K562 (cell line): ENCODE data around the gene NYNRIN. TPM values are rescaled to one million over a fixed set of nuclear protein-coding genes. Genes with fewer than 3 reads are reported as not detected.
A peak's percentile ranks its signal among the peaks of the same experiment; 100 is the strongest.

ENCODE experiments used
- CBFA2T3 ChIP-seq: fragments of 450-650 bp; IDR thresholded peaks from 2 replicates; pipeline ENCODE4 v1.6.1; 2017
- CHAMP1 ChIP-seq: fragments of 450-650 bp; IDR thresholded peaks from 2 replicates; pipeline ENCODE4 v1.6.1; 2016; ENCODE audit warnings: mild to moderate bottlenecking
- E2F3 ChIP-seq: fragments of 250-450 bp; sonication (Bioruptor Pico); IDR thresholded peaks from 2 replicates; pipeline ENCODE4 v1.4.0; 2020; ENCODE audit warnings: mild to moderate bottlenecking
- HDAC3 ChIP-seq: fragments of 450-650 bp; IDR thresholded peaks from 2 replicates; pipeline ENCODE4 v1.6.1; 2018; ENCODE audit warnings: borderline replicate concordance, mild to moderate bottlenecking, moderate library complexity; ENCODE audit not compliant: partially characterized antibody
- KLF13 ChIP-seq: fragments of 450-650 bp; IDR thresholded peaks from 2 replicates; pipeline ENCODE4 v1.6.1; 2016; ENCODE audit warnings: missing genetic modification characterization, low read depth, mild to moderate bottlenecking, missing compliant biosample characterization, moderate library complexity, borderline replicate concordance
- MLLT1 ChIP-seq, 2 experiments: fragments of 450-650 bp; IDR thresholded peaks; 2 replicates each; pipeline ENCODE4 v1.6.1; 2016
- MTA3 ChIP-seq: fragments of 450-650 bp; formaldehyde crosslinking; IDR thresholded peaks from 2 replicates; pipeline ENCODE4 v1.6.1; 2017; ENCODE audit warnings: mild to moderate bottlenecking, borderline replicate concordance
- NELFE ChIP-seq: IDR thresholded peaks from 2 replicates; pipeline ENCODE4 v1.6.1; 2011; ENCODE audit warnings: mild to moderate bottlenecking; ENCODE audit not compliant: insufficient read depth, insufficient read length
- NUFIP1 ChIP-seq: fragments of 450-650 bp; IDR thresholded peaks from 2 replicates; pipeline ENCODE4 v1.6.1; 2018; ENCODE audit not compliant: partially characterized antibody
- RAD51 ChIP-seq: fragments of 450-650 bp; IDR thresholded peaks from 2 replicates; pipeline ENCODE4 v1.7.1; 2016; ENCODE audit warnings: low read depth, mild to moderate bottlenecking, borderline replicate concordance
- SMARCB1 ChIP-seq: IDR thresholded peaks from 2 replicates; pipeline ENCODE4 v1.6.1; 2011; ENCODE audit warnings: improper control_type of control experiment, low read depth; ENCODE audit not compliant: insufficient read length
- WHSC1 ChIP-seq: IDR thresholded peaks from one replicate; pipeline ENCODE4 v1.6.1; 2012; ENCODE audit warnings: low read length, control low read depth, inconsistent platforms
- ZMIZ1 ChIP-seq, 2 experiments: fragments of 150-350 bp in 1 of 2; IDR thresholded peaks; 2 replicates each; pipeline ENCODE4 v1.6.1; 2012 to 2016; ENCODE audit warnings: low read depth in 2 of 2, low read length in 2 of 2, mild to moderate bottlenecking in 1 of 2, moderate library complexity in 1 of 2
- ZNF253 ChIP-seq: fragments of 250-450 bp; sonication (Bioruptor Pico); conservative IDR thresholded peaks from 2 replicates; pipeline ENCODE4 v1.6.1; 2021; ENCODE audit warnings: mild to moderate bottlenecking
- ZNF57 ChIP-seq: fragments of 450-650 bp; formaldehyde crosslinking; IDR thresholded peaks from 2 replicates; pipeline ENCODE4 v1.4.0; 2020; ENCODE audit warnings: mild to moderate bottlenecking, moderate library complexity
- ZNF644 ChIP-seq: fragments of 200-800 bp; sonication (Bioruptor generic); IDR thresholded peaks from 2 replicates; pipeline ENCODE4 v1.6.1; 2016; ENCODE audit warnings: low read depth, missing genetic modification characterization, missing compliant biosample characterization
- polyA plus RNA-seq, 8 experiments: library from polyadenylated mRNA; depleted of rRNA in 4 of 8; stranded (reverse) in 5 of 8; unstranded in 3 of 8; fragments of >200 nt; fragmentation: Nextera tagmentation in 2 of 8; fragmentation: Illumina TruSeq in 1 of 8; extraction: Ambion mirVana in 2 of 8; extraction: Trizol in 1 of 8; gene quantifications; 2 replicates each; pipeline versions ENCODE4 v1.2.1 to v1.2.3, GENCODE V29; 2011 to 2014; ENCODE audit warnings: inconsistent platforms in 1 of 8, missing spikeins in 1 of 8
- total RNA-seq, 7 experiments: library from RNA; depleted of rRNA in 6 of 7; stranded (reverse); fragments of >200 nt in 6 of 7; fragmentation: Illumina TruSeq in 2 of 7; extraction: Trizol in 2 of 7; gene quantifications; 2 replicates each; pipeline versions ENCODE4 v1.2.1 to v1.2.3, GENCODE V29; 2011 to 2021; ENCODE audit warnings: low replicate concordance in 1 of 7
- TF ChIP-seq, protein P1 (sequence below): fragments of 250-450 bp; sonication (Bioruptor Pico); IDR thresholded peaks from 2 replicates; pipeline ENCODE4 v1.8.0; 2022; ENCODE audit warnings: inconsistent platforms

NYNRIN gene
- total and polyA plus RNA-seq, 9 of the 15 experiments (the other 6 are each of a cell fraction or from before 2014, with no cell fraction given), result 0.04 to 1.2 (median 0.28) TPM

- TF ChIP-seq, protein P1, sequence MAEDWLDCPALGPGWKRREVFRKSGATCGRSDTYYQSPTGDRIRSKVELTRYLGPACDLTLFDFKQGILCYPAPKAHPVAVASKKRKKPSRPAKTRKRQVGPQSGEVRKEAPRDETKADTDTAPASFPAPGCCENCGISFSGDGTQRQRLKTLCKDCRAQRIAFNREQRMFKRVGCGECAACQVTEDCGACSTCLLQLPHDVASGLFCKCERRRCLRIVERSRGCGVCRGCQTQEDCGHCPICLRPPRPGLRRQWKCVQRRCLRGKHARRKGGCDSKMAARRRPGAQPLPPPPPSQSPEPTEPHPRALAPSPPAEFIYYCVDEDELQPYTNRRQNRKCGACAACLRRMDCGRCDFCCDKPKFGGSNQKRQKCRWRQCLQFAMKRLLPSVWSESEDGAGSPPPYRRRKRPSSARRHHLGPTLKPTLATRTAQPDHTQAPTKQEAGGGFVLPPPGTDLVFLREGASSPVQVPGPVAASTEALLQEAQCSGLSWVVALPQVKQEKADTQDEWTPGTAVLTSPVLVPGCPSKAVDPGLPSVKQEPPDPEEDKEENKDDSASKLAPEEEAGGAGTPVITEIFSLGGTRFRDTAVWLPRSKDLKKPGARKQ (CRISPR knock-in tag), result no peak
- TF ChIP-seq ZMIZ1 (IDR thresholded peaks at IDR 0.05; ENCODE audit: low read depth in 2 of 2, low read length in 2 of 2) (no peak), MLLT1 (IDR thresholded peaks at IDR 0.05) (no peak), SMARCB1 (no peak), ZNF57 (CRISPR knock-in tag) (no peak), E2F3 (CRISPR knock-in tag) (no peak), ZNF253 (CRISPR knock-in tag) (no peak), MTA3 (peak; percentile 50; the same call in 1 of the 2 replicates), KLF13 (tag) (no peak), NUFIP1 (no peak), RAD51 (no peak), ZNF644 (tag) (no peak), WHSC1 (no peak), NELFE (no peak), CHAMP1 (no peak), HDAC3 (no peak), CBFA2T3 (no peak)
Observed at GRCh38 chr14:24431569-24432258, 32.9 kb downstream of the NYNRIN start (continued).
